ENCODE measurements around the gene KIAA0753. TPM values are rescaled to one million over a fixed set of nuclear protein-coding genes. Genes with fewer than 3 reads are reported as not detected.

KIAA0753 gene
- polyA plus RNA-seq, 1 experiment, result 11.5 TPM

- ChIA-PET CTCF (interaction anchor here (0.6 kb wide), 2 partner anchors 36 to 1280 kb away, joined by 3 read pairs; no protein-coding TSS in a partner anchor), POLR2A (no interaction called here)
- H3K9me3 ChIP-seq (ENCODE audit: control insufficient read depth, insufficient read depth, low read length), result no peaks in the 10 kb centered on the region
- TF ChIP-seq CTCF (IDR thresholded peaks at IDR 0.05; ENCODE audit: low read depth, low read length), result no peak
- no peaks in the 10 kb centered on the region for H3K27me3 ChIP-seq (ENCODE audit: control insufficient read depth, insufficient read depth, low read length)
- DNase-seq (ENCODE audit: low read depth, low spot score), result no peak
- no peak overlapping the region for H3K27ac ChIP-seq (ENCODE audit: low read depth, low read length)
- no peak overlapping the region for H3K4me3 ChIP-seq (ENCODE audit: low read depth, low read length)
These were observed 110.1 kb downstream of the KIAA0753 start for GRCh38 chr17:6530324-6530920.

- CTCF ChIA-PET, result no interaction called here
- TF ChIP-seq CTCF (IDR thresholded peaks at IDR 0.05; ENCODE audit: low read depth, low read length), result no peak
- Histone ChIP-seq H3K27ac (ENCODE audit: low read depth, low read length) (no peak overlapping the region), H3K27me3 (ENCODE audit: control insufficient read depth, insufficient read depth, low read length) (no peaks in the 10 kb centered on the region), H3K9me3 (ENCODE audit: control insufficient read depth, insufficient read depth, low read length) (no peaks in the 10 kb centered on the region), H3K4me3 (ENCODE audit: low read depth, low read length) (no peak overlapping the region)
- DNase-seq (ENCODE audit: low read depth, low spot score), result no peak
- POLR2A ChIA-PET, result no interaction called here
These were observed 112.0 kb downstream of the KIAA0753 start for GRCh38 chr17:6528557-6528956.

Small RNA genes lying within 50 kb of the gene (small RNA-seq; reads per million reads assigned to genes)
- gene MIR4520-1 (ENCODE audit: insufficient read length, low read depth), result not detected
- gene RNA5SP435 (ENCODE audit: insufficient read length, low read depth), result not detected

Other genes with a start within 250 kb of the KIAA0753 start
- not detected in 2 replicates for gene AIPL1, start 205.6 kb downstream of the KIAA0753 start, polyA plus RNA-seq (2011; rRNA removed)
- 7.0 and 7.7 TPM in 2 replicates for gene PIMREG, start 196.3 kb downstream of the KIAA0753 start, polyA plus RNA-seq (2011; rRNA removed)
- gene PITPNM3, start 84.2 kb downstream of the KIAA0753 start, polyA plus RNA-seq (2011; rRNA removed), result 0.38 and 0.45 TPM in 2 replicates
- 239 and 320 TPM in 2 replicates for gene TXNDC17, start 349 bp upstream of the KIAA0753 start, polyA plus RNA-seq (2011; rRNA removed)
- gene MED31, start 10.9 kb upstream of the KIAA0753 start, polyA plus RNA-seq (2011; rRNA removed), result 20.4 and 24.6 TPM in 2 replicates
- gene C17orf100, start 11.1 kb upstream of the KIAA0753 start, polyA plus RNA-seq (2011; rRNA removed), result 1.8 and 1.9 TPM in 2 replicates
- gene SLC13A5, start 72.7 kb upstream of the KIAA0753 start, polyA plus RNA-seq (2011; rRNA removed), result not detected in 2 replicates
- gene XAF1, start 115.3 kb upstream of the KIAA0753 start, polyA plus RNA-seq (2011; rRNA removed), result 6.3 and 13.7 TPM in 2 replicates
- gene FBXO39, start 135.5 kb upstream of the KIAA0753 start, polyA plus RNA-seq (2011; rRNA removed), result 0.10 and 0.12 TPM in 2 replicates
- gene TEKT1, start 191.0 kb upstream of the KIAA0753 start, polyA plus RNA-seq (2011; rRNA removed), result not detected in 2 replicates

All from AG04450 (cell line).